HCT116 (cell line): Measurements from ENCODE around the gene MBNL2. TPM values are rescaled to one million over a fixed set of nuclear protein-coding genes. Genes with fewer than 3 reads are reported as not detected.

ENCODE experiments used
- ATAC-seq: fragments of 200-7000 bp; cut with Tn5 transposase; 2 replicates; pipeline ENCODE4 v1.9.1; 2020; ENCODE audit warnings: mild to moderate bottlenecking, moderate library complexity
- BruUV-seq: library from RNA; stranded (reverse); fragments of 400-500 nt; replicated peaks from 2 replicates; lab custom pipeline; 2021; lab: Mats Ljungman, UMichigan
- CTCF ChIA-PET: fragments of 300-600 bp; sonication (Branson Sonifier 250); formaldehyde crosslinking; loops from one replicate; lab custom pipeline; 2021; ENCODE audit warnings: antibody characterized with exemption; lab: Charles Lee
- POLR2A ChIA-PET: fragments of 300-600, 350-600 bp; sonication (Branson Sonifier 250); formaldehyde crosslinking; loops from one replicate; lab custom pipeline; 2021; ENCODE audit warnings: antibody characterized with exemption; lab: Charles Lee
- RAD21 ChIA-PET, 2 experiments: fragments of 300-600 bp; sonication (Branson Sonifier 250); formaldehyde crosslinking; loops; one replicate each; lab custom pipeline; 2023; ENCODE audit warnings: low total read pairs in 2 of 2; ENCODE audit not compliant: uncharacterized antibody in 2 of 2, unreplicated experiment in 2 of 2, low non-redundant PET in 1 of 2; lab: Charles Lee
- DNase-seq: peaks from one replicate; pipeline ENCODE4 v3.0.0-alpha.2; 2010; ENCODE audit warnings: low read depth, low spot score
- H2AFZ ChIP-seq: fragments of 200-600 bp; shearing (Covaris generic), sonication (generic); 2 replicates; pipeline ENCODE4 v1.6.1; 2017; ENCODE audit warnings: low read depth, mixed run types, mixed read lengths, antibody characterized with exemption, low read length; ENCODE audit not compliant: poor library complexity, severe bottlenecking
- H3K27ac ChIP-seq: 2 replicates; pipeline ENCODE4 v1.5.1; 2012; ENCODE audit warnings: low read depth, low read length
- H3K27me3 ChIP-seq: fragments of 200-600 bp; sonication (generic); 2 replicates; pipeline ENCODE4 v1.6.1; 2016; ENCODE audit warnings: mixed run types, low read length, mixed read lengths; ENCODE audit not compliant: insufficient read depth
- H3K36me3 ChIP-seq, 2 experiments: fragments of 200-500 bp in 1 of 2; fragments of 200-600 bp in 1 of 2; sonication (Bioruptor generic) in 1 of 2; sonication (generic) in 1 of 2; 2 replicates each; pipeline versions ENCODE4 v1.5.1 to v1.6.1; 2014 to 2016; ENCODE audit warnings: low read length in 2 of 2, inconsistent platforms in 1 of 2, mixed read lengths in 1 of 2, mixed run types in 1 of 2; ENCODE audit not compliant: insufficient read depth in 2 of 2, control insufficient read depth in 1 of 2
- H3K4me1 ChIP-seq, 2 experiments: fragments of 200-600 bp in 1 of 2; sonication (generic) in 1 of 2; 2 replicates each; pipeline versions ENCODE4 v1.5.1 to v1.6.1; 2012 to 2017; ENCODE audit warnings: low read length in 2 of 2, inconsistent platforms in 1 of 2, mild to moderate bottlenecking in 1 of 2, mixed read lengths in 1 of 2, mixed run types in 1 of 2, moderate library complexity in 1 of 2; ENCODE audit not compliant: insufficient read depth in 2 of 2, control insufficient read depth in 1 of 2
- H3K4me2 ChIP-seq: fragments of 200-600 bp; sonication (generic); 2 replicates; pipeline ENCODE4 v1.6.1; 2017; ENCODE audit warnings: mixed run types, low read length, mixed read lengths
- H3K4me3 ChIP-seq, 2 experiments: fragments of 200-600 bp in 1 of 2; sonication (generic) in 1 of 2; replicated peaks in 1 of 2; 2 replicates each; pipeline ENCODE4 v1.5.1; 2011 to 2016; ENCODE audit warnings: low read length in 2 of 2, control low read depth in 1 of 2, low read depth in 1 of 2, mild to moderate bottlenecking in 1 of 2, mixed read lengths in 1 of 2, mixed run types in 1 of 2
- H3K79me2 ChIP-seq: fragments of 200-600 bp; sonication (generic); 2 replicates; pipeline ENCODE4 v1.6.1; 2017; ENCODE audit warnings: mild to moderate bottlenecking, mixed run types, low read length, moderate library complexity, mixed read lengths; ENCODE audit not compliant: insufficient read depth
- H3K9ac ChIP-seq: fragments of 200-600 bp; sonication (generic); 2 replicates; pipeline ENCODE4 v1.6.1; 2016; ENCODE audit warnings: low read length, mixed read lengths
- H3K9me2 ChIP-seq: fragments of 200-600 bp; sonication (generic), shearing (Covaris generic); 2 replicates; pipeline ENCODE4 v1.6.1; 2017; ENCODE audit warnings: mixed run types, mild to moderate bottlenecking, moderate library complexity; ENCODE audit not compliant: insufficient read depth
- H3K9me3 ChIP-seq, 2 experiments: fragments of 200-500 bp in 1 of 2; fragments of 200-600 bp in 1 of 2; sonication (Bioruptor generic) in 1 of 2; sonication (generic) in 1 of 2; 2 replicates each; pipeline ENCODE4 v1.6.1; 2014 to 2017; ENCODE audit warnings: low read length in 2 of 2, mixed read lengths in 2 of 2, inconsistent platforms in 1 of 2, low read depth in 1 of 2, mild to moderate bottlenecking in 1 of 2, mixed run types in 1 of 2, moderate library complexity in 1 of 2; ENCODE audit not compliant: control insufficient read depth in 1 of 2, insufficient read depth in 1 of 2
- H4K20me1 ChIP-seq: fragments of 200-600 bp; sonication (generic), shearing (Covaris generic); 2 replicates; pipeline ENCODE4 v1.6.1; 2017; ENCODE audit warnings: mixed run types, mild to moderate bottlenecking, moderate library complexity; ENCODE audit not compliant: insufficient read depth
- CBX3 ChIP-seq: IDR thresholded peaks from 2 replicates; pipeline ENCODE4 v1.6.1; 2012; ENCODE audit warnings: low read depth
- CEBPB ChIP-seq: IDR thresholded peaks from 2 replicates; pipeline ENCODE4 v1.6.1; 2012; ENCODE audit warnings: low read depth
- CTCF ChIP-seq, 3 experiments: fragments of 200-600 bp in 1 of 3; sonication (generic) in 1 of 3; IDR thresholded peaks in 2 of 3; conservative IDR thresholded peaks in 1 of 3; 2 replicates each; pipeline ENCODE4 v1.5.1; 2012 to 2017; ENCODE audit warnings: low read depth in 2 of 3, low read length in 2 of 3, antibody characterized with exemption in 1 of 3, borderline replicate concordance in 1 of 3, control low read depth in 1 of 3, mild to moderate bottlenecking in 1 of 3, mixed read lengths in 1 of 3, mixed run types in 1 of 3, moderate library complexity in 1 of 3; ENCODE audit not compliant: insufficient read depth in 1 of 3
- ELF1 ChIP-seq: IDR thresholded peaks from 2 replicates; pipeline ENCODE4 v1.6.1; 2012; ENCODE audit warnings: low read depth, borderline replicate concordance
- EZH2 ChIP-seq: fragments of 200-600 bp; sonication (generic); IDR thresholded peaks from 2 replicates; pipeline ENCODE4 v1.6.1; 2017; ENCODE audit warnings: antibody characterized with exemption, mixed run types
- FOSL1 ChIP-seq: IDR thresholded peaks from 2 replicates; pipeline ENCODE4 v1.6.1; 2012; ENCODE audit warnings: low read depth
- MAX ChIP-seq: IDR thresholded peaks from 2 replicates; pipeline ENCODE4 v1.6.1; 2012
- POLR2A ChIP-seq: IDR thresholded peaks from 2 replicates; pipeline ENCODE4 v1.7.0; 2011; ENCODE audit warnings: borderline replicate concordance; ENCODE audit not compliant: insufficient read depth, insufficient read length; ENCODE audit errors: extremely low read depth
- POLR2AphosphoS5 ChIP-seq: IDR thresholded peaks from 2 replicates; pipeline ENCODE4 v1.6.1; 2011; ENCODE audit warnings: mild to moderate bottlenecking, low read depth, low read length, moderate library complexity
- RAD21 ChIP-seq: IDR thresholded peaks from 2 replicates; pipeline ENCODE4 v1.6.1; 2012; ENCODE audit warnings: low read depth, mild to moderate bottlenecking
- SRF ChIP-seq: IDR thresholded peaks from 2 replicates; pipeline ENCODE4 v1.6.1; 2012; ENCODE audit warnings: low read depth
- YY1 ChIP-seq: IDR thresholded peaks from 2 replicates; pipeline ENCODE4 v1.6.1; 2011; ENCODE audit warnings: low read length, low read depth, moderate library complexity, mild to moderate bottlenecking; ENCODE audit not compliant: insufficient replicate concordance; ENCODE audit errors: extremely low read depth
- ZFX ChIP-seq: fragments of 450-650 bp; IDR thresholded peaks from 2 replicates; pipeline ENCODE4 v1.6.1; 2017
- ZNF274 ChIP-seq: fragments of 200-500 bp; sonication (Bioruptor generic); IDR thresholded peaks from 2 replicates; pipeline ENCODE4 v1.6.1; 2014; ENCODE audit warnings: mild to moderate bottlenecking, low read depth, low read length, inconsistent platforms
- intact Hi-C: fragments of 100-400 bp; cut with micrococcal nuclease; formaldehyde crosslinking; loops from 2 replicates; pipeline ENCODE4 v1.10.0; 2022
- total RNA-seq: library from RNA; stranded (reverse); gene quantifications from one replicate; pipeline ENCODE4 v1.2.1, GENCODE V29; 2021; ENCODE audit not compliant: unreplicated experiment

MBNL2 gene
- total RNA-seq, 1 experiment from 2014 or later = 73.9 TPM

GRCh38 chr13:97185751-97186150 is 36.4 kb upstream of the MBNL2 start:
- TF ChIP-seq ZNF274 = no peak
- no peak for TF ChIP-seq ELF1
- no peak for TF ChIP-seq FOSL1
- no peak for TF ChIP-seq CEBPB
- no peak for TF ChIP-seq EZH2
- no peak for TF ChIP-seq POLR2A
- no peak for TF ChIP-seq POLR2AphosphoS5
- TF ChIP-seq ZFX = no peak
- no peaks in the 10 kb centered on the region for H3K9me3 ChIP-seq
- no peaks in the 10 kb centered on the region for H3K79me2 ChIP-seq
- no peak overlapping the region for H3K4me2 ChIP-seq
- BruUV-seq = no TSS peak
- no peak for DNase-seq
- no peak overlapping the region for H3K27ac ChIP-seq
- H3K4me1 ChIP-seq = no peaks in the 10 kb centered on the region
- RAD21 ChIA-PET = no interaction called here
- H3K4me3 ChIP-seq = no peak overlapping the region
- CTCF ChIA-PET = no interaction called here
- H3K9ac ChIP-seq = no peak overlapping the region
- H3K9me2 ChIP-seq = no peaks in the 10 kb centered on the region
- H4K20me1 ChIP-seq = no peaks in the 10 kb centered on the region
- POLR2A ChIA-PET = no interaction called here
- ATAC-seq = no peak
- H2AFZ ChIP-seq = no peak overlapping the region
- H3K36me3 ChIP-seq = no peaks in the 10 kb centered on the region
- intact Hi-C loops = no loop called here
- H3K27me3 ChIP-seq = no peaks in the 10 kb centered on the region

DNA sequence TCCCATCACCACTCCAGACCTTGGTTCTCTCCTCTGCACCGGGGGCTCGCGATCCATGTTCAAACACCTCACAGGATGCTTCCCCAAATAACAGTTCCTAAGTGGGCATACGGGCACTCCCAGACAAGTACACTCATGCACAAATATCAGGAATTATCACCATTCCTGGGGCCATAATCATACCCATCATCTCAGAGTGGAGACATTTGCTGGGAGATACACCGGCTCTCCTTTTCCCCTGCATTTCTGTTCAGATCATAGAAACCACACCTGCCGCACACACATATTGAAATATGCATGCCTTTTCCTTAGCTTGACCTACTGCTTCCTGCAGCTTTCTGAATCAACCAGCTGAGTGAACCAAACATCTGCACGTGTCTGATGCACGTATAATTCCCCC is 33.9 kb upstream of the MBNL2 start:
- TF ChIP-seq POLR2A (no peak), CTCF (IDR thresholded peaks at IDR 0.05 in 2 of 3, conservative IDR thresholded peaks at IDR 0.05 in 1 of 3; ENCODE audit: borderline replicate concordance in 1 of 3, insufficient read depth in 1 of 3, low read depth in 2 of 3, low read length in 2 of 3) (no peak), FOSL1 (no peak), ZFX (no peak), RAD21 (no peak), YY1 (no peak), CBX3 (no peak), ELF1 (no peak), SRF (no peak), EZH2 (no peak), MAX (no peak)
- TF ChIP-seq, all 23 proteins: peak for 0
- no peaks in the 10 kb centered on the region for H4K20me1 ChIP-seq
- BruUV-seq = no TSS peak
- DNase-seq (no peak), ATAC-seq (no peak)
- intact Hi-C loops = no loop called here
- ChIA-PET CTCF (no interaction called here), POLR2A (interaction anchor here (0.7 kb wide), 1 partner anchor 8 kb away, joined by 3 read pairs; no protein-coding TSS in a partner anchor), RAD21 (no interaction called here)
- H3K36me3 ChIP-seq = no peaks in the 10 kb centered on the region
- H3K4me2 ChIP-seq = no peak overlapping the region
- H3K27ac ChIP-seq = no peak overlapping the region
- no peak overlapping the region for H2AFZ ChIP-seq
- no peaks in the 10 kb centered on the region for H3K9me3 ChIP-seq
- no peaks in the 10 kb centered on the region for H3K79me2 ChIP-seq
- H3K9ac ChIP-seq = no peak overlapping the region
- H3K4me3 ChIP-seq = no peak overlapping the region
- peaks cover 0 to 20% of the 10 kb centered on the region in 2 experiments; a peak in 1 of 4 replicates for H3K4me1 ChIP-seq
- no peaks in the 10 kb centered on the region for H3K27me3 ChIP-seq
- H3K9me2 ChIP-seq = no peaks in the 10 kb centered on the region
